IPS-18c (cell line): ENCODE results near the gene FFAR3.
"Not testable (repeated sequence)": the region's sequence is repeated elsewhere in the genome, so short reads cannot be mapped to it uniquely, and the experiment has no call there.

Source experiments
- H3K4me3 ChIP-seq: 2 replicates; pipeline ENCODE4 v1.7.0; 2013; ENCODE audit warnings: low read depth, mild to moderate bottlenecking, low read length, moderate library complexity; ENCODE audit not compliant: insufficient read depth
- H3K9me3 ChIP-seq: one replicate; pipeline ENCODE4 v1.6.1; 2013; ENCODE audit warnings: mild to moderate bottlenecking, low read length, moderate library complexity; ENCODE audit not compliant: control insufficient read depth, insufficient read depth

Gene FFAR3

GRCh38 chr19:35381318-35381717 lies 23.1 kb downstream of the FFAR3 start:
- Histone ChIP-seq H3K9me3 (peaks cover 13% of the 10 kb centered on the region), H3K4me3 (no peak overlapping the region)

GRCh38 chr19:35381926-35382325 lies 23.7 kb downstream of the FFAR3 start:
- peaks cover 13% of the 10 kb centered on the region for H3K9me3 ChIP-seq
- no peak overlapping the region for H3K4me3 ChIP-seq

GRCh38 chr19:35383536-35383935 lies 25.3 kb downstream of the FFAR3 start:
- peaks cover 10% of the 10 kb centered on the region for H3K9me3 ChIP-seq

DNA sequence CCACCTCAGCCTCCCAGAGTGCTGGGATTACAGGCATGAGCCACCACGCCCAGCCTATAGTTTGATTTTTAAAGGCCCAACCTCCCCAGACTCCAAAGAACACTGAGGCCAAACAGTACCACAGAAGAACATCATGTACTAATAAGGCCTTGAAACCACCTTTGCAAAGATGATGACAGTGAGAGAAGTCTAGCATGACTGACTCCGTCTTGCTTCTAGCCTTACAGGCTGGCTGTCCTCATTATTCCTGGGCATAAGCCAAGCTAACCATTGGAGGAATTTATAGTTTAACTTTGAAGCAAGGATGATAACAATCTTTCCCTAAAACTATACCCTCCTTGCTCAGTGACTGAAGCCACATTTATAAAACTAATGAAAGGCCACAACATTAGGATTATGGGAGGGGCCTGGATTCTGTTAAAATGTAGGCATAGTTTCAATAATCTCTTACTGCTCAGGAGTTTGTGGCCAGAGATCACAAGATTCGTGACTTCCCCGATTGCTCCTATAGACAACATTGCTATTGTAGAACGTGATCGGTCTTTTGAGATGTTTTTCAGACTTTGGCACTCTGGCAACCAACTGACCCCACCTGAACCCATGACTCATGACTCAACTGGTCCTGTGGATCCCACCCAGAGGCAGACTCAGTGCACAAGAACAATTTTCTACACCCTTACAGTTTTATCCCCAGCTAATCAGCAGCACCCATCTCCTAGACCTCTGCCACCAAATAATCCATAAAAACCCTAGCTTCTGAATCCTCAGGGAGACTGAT lies 30.2 kb downstream of the FFAR3 start:
- peaks cover 13% of the 10 kb centered on the region for H3K9me3 ChIP-seq
- no peak overlapping the region for H3K4me3 ChIP-seq

More at GRCh38 chr19:35383536-35383935, 25.3 kb downstream of the FFAR3 start:
- no peak overlapping the region for H3K4me3 ChIP-seq

DNA sequence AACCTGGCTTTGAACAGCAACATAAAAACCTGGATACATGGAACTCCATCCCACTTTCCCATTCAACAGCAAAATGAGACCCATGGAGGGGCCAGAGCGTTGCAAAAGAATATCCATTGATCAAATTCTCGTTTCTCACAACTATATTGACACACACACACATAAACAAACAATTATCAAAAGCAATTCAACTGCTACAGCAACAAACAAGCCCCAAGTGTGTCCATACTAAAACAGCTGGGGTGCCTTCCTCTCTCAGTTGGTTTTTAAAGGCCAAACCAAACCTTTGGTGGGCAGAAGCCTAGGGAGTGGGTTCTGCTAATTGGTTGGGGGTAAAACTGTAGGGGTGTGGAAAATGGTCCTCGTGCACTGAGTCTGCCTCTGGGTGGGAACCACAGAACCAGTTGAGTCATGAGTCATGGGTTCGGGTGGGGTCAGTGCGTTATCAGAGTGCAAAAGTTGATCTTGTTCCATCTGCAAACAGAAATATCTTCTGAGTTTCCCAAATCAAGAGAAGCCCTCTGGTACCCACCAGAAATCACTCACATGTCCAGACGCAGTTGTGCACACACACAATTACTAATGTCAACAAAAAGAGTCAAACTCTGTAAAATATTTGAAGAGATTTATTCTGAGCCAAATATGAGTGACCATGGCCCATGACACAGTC lies 31.1 kb downstream of the FFAR3 start:
- Histone ChIP-seq H3K4me3 (no peak overlapping the region), H3K9me3 (peaks cover 13% of the 10 kb centered on the region)

DNA sequence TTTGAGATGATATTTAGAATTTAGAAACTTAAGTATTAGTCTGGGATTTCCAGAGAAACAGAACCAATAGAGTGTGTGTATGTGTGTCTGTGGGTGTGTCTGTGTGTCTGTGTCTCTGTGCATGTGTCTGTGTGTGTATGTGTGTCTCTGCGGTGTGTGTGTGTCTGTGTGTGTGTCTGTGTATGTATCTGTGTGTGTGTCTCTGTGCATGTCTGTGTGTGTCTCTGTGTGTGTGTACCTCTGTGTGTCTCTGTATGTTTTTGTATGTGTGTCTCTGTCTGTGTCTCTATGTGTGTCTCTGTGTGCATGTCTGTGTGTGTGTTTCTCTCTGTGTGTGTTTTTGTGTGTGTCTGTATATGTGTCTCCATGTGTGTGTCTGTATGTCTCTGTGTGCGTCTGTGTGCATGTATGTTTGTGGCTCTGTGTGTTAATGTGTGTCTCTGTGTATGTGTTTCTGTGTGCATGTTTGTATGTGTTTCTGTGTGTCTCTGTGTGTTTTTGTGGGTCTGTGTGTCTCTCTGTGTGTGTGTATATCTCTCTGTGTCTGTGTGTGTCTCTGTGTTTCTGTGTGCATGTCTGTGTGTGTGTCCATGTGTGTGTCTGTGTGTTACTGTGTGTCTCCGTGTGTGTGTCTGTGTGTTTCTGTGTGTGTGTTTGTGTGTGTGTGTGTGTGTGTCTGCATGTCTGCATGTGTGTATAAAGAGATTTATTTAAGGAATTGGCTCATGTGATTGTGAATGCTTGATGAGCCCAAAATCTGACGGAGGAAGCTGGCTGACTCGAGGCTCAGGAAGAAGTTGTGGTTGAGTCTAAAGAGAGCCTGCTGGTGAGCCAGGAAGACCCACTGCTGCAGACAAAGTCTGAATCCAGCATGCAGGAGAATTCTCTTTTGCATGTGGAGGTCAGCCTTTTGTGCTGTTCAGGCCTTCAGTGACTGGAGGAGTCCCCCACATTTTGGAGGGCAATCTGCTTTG lies 34.8 kb downstream of the FFAR3 start:
- Histone ChIP-seq H3K4me3 (no peak overlapping the region), H3K9me3 (peaks cover 3% of the 10 kb centered on the region)

DNA sequence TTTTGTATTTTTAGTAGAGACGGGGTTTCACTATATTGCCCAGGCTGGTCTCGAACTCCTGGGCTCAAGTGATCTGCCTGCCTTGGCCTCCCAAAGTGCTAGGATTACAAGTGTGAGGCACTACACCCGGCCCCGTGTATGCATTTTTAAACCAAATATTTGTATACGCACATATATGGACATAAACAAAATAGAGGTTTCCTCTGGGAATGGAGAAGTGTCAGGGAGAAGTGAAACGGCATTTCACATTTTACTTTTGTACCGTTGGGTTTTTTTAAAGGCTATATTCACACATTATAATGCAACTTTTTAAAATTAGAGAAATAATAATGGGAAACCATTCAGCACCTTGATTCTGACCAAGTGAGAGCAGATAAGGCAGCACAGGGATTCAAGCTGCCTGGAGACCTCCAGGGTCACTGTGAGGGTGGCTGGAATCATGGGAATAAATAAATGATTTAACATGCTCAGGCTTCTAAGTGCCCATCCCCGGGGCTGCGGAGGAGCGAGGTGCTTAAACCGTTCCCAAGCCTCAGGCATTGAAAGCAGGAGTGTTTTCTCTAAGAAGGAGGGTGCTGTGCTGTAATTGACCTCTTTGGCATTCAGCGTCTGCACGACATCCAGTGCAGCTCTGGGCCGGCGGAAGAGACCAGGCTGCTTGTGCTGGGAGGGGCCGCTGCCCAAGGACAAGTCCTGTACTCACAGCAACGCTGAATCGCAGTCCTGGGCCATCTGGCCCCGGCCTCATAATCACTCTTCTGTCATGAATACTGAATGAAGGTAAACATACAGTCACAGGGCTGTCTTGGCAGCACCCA lies 37.3 kb downstream of the FFAR3 start:
- Histone ChIP-seq H3K9me3 (no peaks in the 10 kb centered on the region), H3K4me3 (no peak overlapping the region)

- no peaks in the 10 kb centered on the region for H3K9me3 ChIP-seq
- H3K4me3 ChIP-seq: no peak overlapping the region
Measured at GRCh38 chr19:35396240-35396885, 38.1 kb downstream of the FFAR3 start.

DNA sequence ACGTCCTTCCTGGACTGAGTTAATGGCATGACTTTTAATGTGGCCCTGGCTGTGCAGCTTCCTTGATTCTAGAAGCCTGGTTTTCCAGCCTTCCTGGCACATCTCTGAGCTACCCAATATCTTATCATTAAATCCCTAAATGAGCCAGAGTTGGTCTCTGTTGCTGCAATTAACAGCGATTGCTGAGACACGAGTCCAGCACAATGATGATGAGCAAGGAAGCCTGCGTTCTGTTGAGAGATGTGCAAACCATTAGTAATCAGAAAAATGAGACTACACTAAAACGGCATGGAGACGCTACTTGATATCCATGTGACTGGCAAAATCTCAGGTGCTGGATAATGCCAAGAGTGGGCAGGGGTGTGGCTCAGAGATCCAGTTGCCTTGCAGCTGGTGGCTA lies 38.8 kb downstream of the FFAR3 start:
- no peak overlapping the region for H3K4me3 ChIP-seq
- H3K9me3 ChIP-seq: no peaks in the 10 kb centered on the region

GRCh38 chr19:35398570-35398969 lies 40.3 kb downstream of the FFAR3 start:
- Histone ChIP-seq H3K9me3 (no peaks in the 10 kb centered on the region), H3K4me3 (no peak overlapping the region)

GRCh38 chr19:35399231-35399630 lies 41.0 kb downstream of the FFAR3 start:
- Histone ChIP-seq H3K9me3 (no peaks in the 10 kb centered on the region), H3K4me3 (no peak overlapping the region)

GRCh38 chr19:35399948-35400772 lies 41.9 kb downstream of the FFAR3 start:
- H3K4me3 ChIP-seq: no peak overlapping the region
- H3K9me3 ChIP-seq: no peaks in the 10 kb centered on the region

- no peak overlapping the region for H3K4me3 ChIP-seq
Measured at GRCh38 chr19:35400773-35401100, 42.5 kb downstream of the FFAR3 start.

GRCh38 chr19:35401416-35401815 lies 43.2 kb downstream of the FFAR3 start:
- H3K9me3 ChIP-seq, H3K4me3 ChIP-seq: not testable (repeated sequence)

More at GRCh38 chr19:35400773-35401100, 42.5 kb downstream of the FFAR3 start:
- H3K9me3 ChIP-seq: no peaks in the 10 kb centered on the region

GRCh38 chr19:35403116-35403760 lies 45.0 kb downstream of the FFAR3 start:
- H3K9me3 ChIP-seq: no peaks in the 10 kb centered on the region
- no peak overlapping the region for H3K4me3 ChIP-seq
